AG04449 (cell line): ENCODE measurements around the gene ARHGAP26.

Experiments
- CTCF ChIA-PET: fragments of 350-600 bp; formaldehyde crosslinking; extraction: SDS; loops from one replicate; lab custom pipeline; 2021; ENCODE audit warnings: antibody characterized with exemption; lab: Yijun Ruan, JAX
- POLR2A ChIA-PET: fragments of 400-600, 350-600 bp; formaldehyde crosslinking; extraction: SDS; loops from one replicate; lab custom pipeline; 2020; ENCODE audit warnings: antibody characterized with exemption, inconsistent platforms; lab: Yijun Ruan, JAX
- DNase-seq: peaks from one replicate; pipeline ENCODE4 v3.0.0-alpha.2; 2010; ENCODE audit warnings: low read depth, low spot score
- H3K4me3 ChIP-seq: 2 replicates; pipeline ENCODE4 v1.5.1; 2011; ENCODE audit warnings: low read depth, mild to moderate bottlenecking, control low read depth, low read length
- CTCF ChIP-seq: IDR thresholded peaks from one replicate; pipeline ENCODE4 v1.5.1; 2011; ENCODE audit warnings: mild to moderate bottlenecking, moderate library complexity, low read length, control low read depth, inconsistent platforms; ENCODE audit not compliant: insufficient read depth; ENCODE audit errors: missing control alignments

The ARHGAP26 gene

GRCh38 chr5:143073766-143074165 lies 303.6 kb downstream of the ARHGAP26 start:
- ChIA-PET POLR2A (no interaction called here), CTCF (no interaction called here)
- no peak overlapping the region for H3K4me3 ChIP-seq
- TF ChIP-seq CTCF = no peak
- no peak for DNase-seq

- no peak overlapping the region for H3K4me3 ChIP-seq
- POLR2A ChIA-PET = no interaction called here
- DNase-seq = no peak
- TF ChIP-seq CTCF = no peak
- CTCF ChIA-PET = interaction anchor here (0.7 kb wide), 1 partner anchor 11 kb away, joined by 3 read pairs; no protein-coding TSS in a partner anchor
Observed at GRCh38 chr5:143074414-143074996, 304.3 kb downstream of the ARHGAP26 start.

GRCh38 chr5:143076377-143076776 lies 306.2 kb downstream of the ARHGAP26 start:
- no peak for DNase-seq
- no peak overlapping the region for H3K4me3 ChIP-seq
- ChIA-PET CTCF (interaction anchor here (1.3 kb wide), 1 partner anchor 13 kb away, joined by 3 read pairs; no protein-coding TSS in a partner anchor), POLR2A (no interaction called here)
- TF ChIP-seq CTCF = no peak

GRCh38 chr5:143077453-143078103 lies 307.4 kb downstream of the ARHGAP26 start:
- ChIA-PET CTCF (no interaction called here), POLR2A (no interaction called here)
- no peak overlapping the region for H3K4me3 ChIP-seq
- TF ChIP-seq CTCF = no peak
- DNase-seq = no peak

- POLR2A ChIA-PET = no interaction called here
- no peak for DNase-seq
- no peak for TF ChIP-seq CTCF
Observed at GRCh38 chr5:143078313-143078712, 308.1 kb downstream of the ARHGAP26 start.

GRCh38 chr5:143078971-143079370 lies 308.8 kb downstream of the ARHGAP26 start:
- TF ChIP-seq CTCF = no peak
- H3K4me3 ChIP-seq = no peak overlapping the region
- ChIA-PET CTCF (interaction anchor here (1.3 to 1.8 kb wide), 2 partner anchors 9 to 14 kb away, joined by 3 to 5 read pairs; no protein-coding TSS in a partner anchor), POLR2A (no interaction called here)
- no peak for DNase-seq

More at GRCh38 chr5:143078313-143078712, 308.1 kb downstream of the ARHGAP26 start:
- no peak overlapping the region for H3K4me3 ChIP-seq
- CTCF ChIA-PET = interaction anchor here (1.3 to 1.8 kb wide), 2 partner anchors 9 to 14 kb away, joined by 3 to 5 read pairs; no protein-coding TSS in a partner anchor
